Muscle layer of colon (tissue), 2 donors: ENCODE data around the gene CMTM4.
"Not testable (repeated sequence)": the region's sequence is repeated elsewhere in the genome, so short reads cannot be mapped to it uniquely, and the experiment has no call there.

Experiments
- H3K27ac ChIP-seq: one replicate; pipeline ENCODE4 v1.7.0; 2013; ENCODE audit warnings: low read depth, mild to moderate bottlenecking, low read length, moderate library complexity
- H3K27me3 ChIP-seq, 2 donors: one replicate each; pipeline ENCODE4 v1.7.0; 2013; ENCODE audit warnings: low read length in 2 of 2, mild to moderate bottlenecking in 2 of 2; ENCODE audit not compliant: insufficient read depth in 2 of 2, control insufficient read depth in 1 of 2
- H3K36me3 ChIP-seq: one replicate; pipeline ENCODE4 v1.7.0; 2013; ENCODE audit warnings: mild to moderate bottlenecking, low read length; ENCODE audit not compliant: insufficient read depth
- H3K4me1 ChIP-seq: one replicate; pipeline ENCODE4 v1.7.0; 2013; ENCODE audit warnings: mild to moderate bottlenecking, low read length; ENCODE audit not compliant: insufficient read depth
- H3K4me3 ChIP-seq, 2 donors: one replicate each; pipeline ENCODE4 v1.7.0; 2013; ENCODE audit warnings: low read length in 2 of 2, low read depth in 1 of 2, mild to moderate bottlenecking in 1 of 2, moderate library complexity in 1 of 2
- H3K9ac ChIP-seq: one replicate; pipeline ENCODE4 v1.7.0; 2013; ENCODE audit warnings: low read length
- H3K9me3 ChIP-seq: one replicate; pipeline ENCODE4 v1.7.0; 2013; ENCODE audit warnings: mild to moderate bottlenecking, low read length
- donor health status: abdominal sarcoma.
- donor health status: Adenocarcinoma of cecum.

CMTM4 gene

GRCh38 chr16:66619534-66620428 is 76.8 kb downstream of the CMTM4 start:
- Histone ChIP-seq H3K9me3 (no peaks in the 10 kb centered on the region), H3K4me3 (no peak overlapping the region), H3K27ac (no peak overlapping the region), H3K9ac (no peak overlapping the region), H3K4me1 (peaks cover 14% of the 10 kb centered on the region), H3K27me3 (no peaks in the 10 kb centered on the region), H3K36me3 (peaks cover 4% of the 10 kb centered on the region)

- no peak overlapping the region for H3K27ac ChIP-seq
- no peaks in the 10 kb centered on the region for H3K9me3 ChIP-seq
- H3K27me3 ChIP-seq = no peaks in the 10 kb centered on the region
- peaks cover 14% of the 10 kb centered on the region for H3K4me1 ChIP-seq
- H3K9ac ChIP-seq = no peak overlapping the region
- no peak overlapping the region for H3K4me3 ChIP-seq
- peaks cover 4% of the 10 kb centered on the region for H3K36me3 ChIP-seq
Measured at GRCh38 chr16:66618588-66619375, 77.8 kb downstream of the CMTM4 start.

GRCh38 chr16:66617728-66618127 is 78.8 kb downstream of the CMTM4 start:
- no peak overlapping the region for H3K9ac ChIP-seq
- peaks cover 14% of the 10 kb centered on the region for H3K4me1 ChIP-seq
- no peaks in the 10 kb centered on the region for H3K27me3 ChIP-seq
- no peak overlapping the region for H3K4me3 ChIP-seq
- H3K36me3 ChIP-seq = peaks cover 8% of the 10 kb centered on the region
- no peak overlapping the region for H3K27ac ChIP-seq
- H3K9me3 ChIP-seq = no peaks in the 10 kb centered on the region

- H3K27ac ChIP-seq = no peak overlapping the region
- no peak overlapping the region for H3K9ac ChIP-seq
- H3K27me3 ChIP-seq = no peaks in the 10 kb centered on the region
- H3K36me3 ChIP-seq = peaks cover 15% of the 10 kb centered on the region
- H3K9me3 ChIP-seq = no peaks in the 10 kb centered on the region
- H3K4me3 ChIP-seq = no peak overlapping the region
- H3K4me1 ChIP-seq = peaks cover 14% of the 10 kb centered on the region
Measured at GRCh38 chr16:66617010-66617434, 79.5 kb downstream of the CMTM4 start.

- Histone ChIP-seq H3K4me3 (no peak overlapping the region), H3K27me3 (no peaks in the 10 kb centered on the region), H3K9me3 (no peaks in the 10 kb centered on the region), H3K9ac (no peak overlapping the region), H3K36me3 (peaks cover 18% of the 10 kb centered on the region), H3K4me1 (peaks cover 14% of the 10 kb centered on the region), H3K27ac (no peak overlapping the region)
Measured at GRCh38 chr16:66616592-66616991, 80.0 kb downstream of the CMTM4 start.

- H3K27ac ChIP-seq = no peak overlapping the region
- no peak overlapping the region for H3K4me3 ChIP-seq
- H3K4me1 ChIP-seq = peaks cover 14% of the 10 kb centered on the region
- peaks cover 16% of the 10 kb centered on the region for H3K36me3 ChIP-seq
- H3K9me3 ChIP-seq = no peaks in the 10 kb centered on the region
- H3K27me3 ChIP-seq = no peaks in the 10 kb centered on the region
- no peak overlapping the region for H3K9ac ChIP-seq
Measured at GRCh38 chr16:66616169-66616568, 80.4 kb downstream of the CMTM4 start.

GRCh38 chr16:66614161-66614802 is 82.3 kb downstream of the CMTM4 start:
- Histone ChIP-seq H3K27ac (no peak overlapping the region), H3K36me3 (peaks cover 28% of the 10 kb centered on the region), H3K9me3 (no peaks in the 10 kb centered on the region), H3K4me3 (no peak overlapping the region), H3K4me1 (peaks cover 13% of the 10 kb centered on the region), H3K27me3 (no peaks in the 10 kb centered on the region), H3K9ac (no peak overlapping the region)

- Histone ChIP-seq H3K36me3 (peaks cover 28% of the 10 kb centered on the region), H3K27ac (no peak overlapping the region), H3K9me3 (no peaks in the 10 kb centered on the region), H3K4me3 (no peak overlapping the region), H3K4me1 (peaks cover 5% of the 10 kb centered on the region), H3K9ac (no peak overlapping the region), H3K27me3 (no peaks in the 10 kb centered on the region)
Measured at GRCh38 chr16:66612422-66612821, 84.1 kb downstream of the CMTM4 start.

- not testable (repeated sequence) for H3K4me3 ChIP-seq, H3K9ac ChIP-seq, H3K9me3 ChIP-seq, H3K27ac ChIP-seq, H3K27me3 ChIP-seq, H3K4me1 ChIP-seq
- H3K36me3 ChIP-seq = peaks cover 28% of the 10 kb centered on the region
Measured at GRCh38 chr16:66611911-66612310, 84.6 kb downstream of the CMTM4 start.

- Histone ChIP-seq H3K27ac (no peak overlapping the region), H3K9me3 (no peaks in the 10 kb centered on the region), H3K27me3 (peaks cover 0 to 3% of the 10 kb centered on the region in 2 donors), H3K4me1 (peaks cover 5% of the 10 kb centered on the region), H3K36me3 (peaks cover 28% of the 10 kb centered on the region), H3K9ac (no peak overlapping the region), H3K4me3 (no peak overlapping the region)
Measured at GRCh38 chr16:66610111-66610820, 86.3 kb downstream of the CMTM4 start.

GRCh38 chr16:66609139-66609510 is 87.4 kb downstream of the CMTM4 start:
- no peak overlapping the region for H3K27ac ChIP-seq
- peaks cover 6% of the 10 kb centered on the region for H3K4me1 ChIP-seq
- no peak overlapping the region for H3K4me3 ChIP-seq
- no peaks in the 10 kb centered on the region for H3K9me3 ChIP-seq
- peaks cover 0 to 7% of the 10 kb centered on the region in 2 donors for H3K27me3 ChIP-seq
- H3K9ac ChIP-seq = no peak overlapping the region
- peaks cover 28% of the 10 kb centered on the region for H3K36me3 ChIP-seq
